Peyer's patch (tissue), 4 donors: ENCODE measurements around the gene ARHGAP12. TPM values are rescaled to one million over a fixed set of nuclear protein-coding genes. Genes with fewer than 3 reads are reported as not detected.

Experiments
- DNase-seq, 3 donors: peaks; one replicate each; pipeline ENCODE4 v3.0.0-alpha.2; 2017 to 2019
- H3K27ac ChIP-seq, 4 donors: fragments of 200-600 bp; sonication (generic); one replicate each; pipeline ENCODE4 v1.5.1; 2016 to 2019
- H3K27me3 ChIP-seq, 2 donors: fragments of 200-600 bp; sonication (generic); one replicate each; pipeline ENCODE4 v1.5.1; 2019
- H3K36me3 ChIP-seq, 3 donors: fragments of 200-600 bp; sonication (generic); one replicate each; pipeline ENCODE4 v1.5.1; 2016 to 2019
- H3K4me1 ChIP-seq, 4 donors: fragments of 200-600 bp; sonication (generic); one replicate each; pipeline ENCODE4 v1.5.1; 2016 to 2019
- H3K4me3 ChIP-seq, 4 donors: fragments of 200-600 bp; sonication (generic); 1 replicate in 3 of 4; 2 replicates in 1 of 4; pipeline ENCODE4 v1.5.1; 2016 to 2019; ENCODE audit warnings: mild to moderate bottlenecking in 1 of 4
- H3K9me3 ChIP-seq, 4 donors: fragments of 200-600 bp; sonication (generic); one replicate each; pipeline ENCODE4 v1.5.1; 2016 to 2019; ENCODE audit warnings: mild to moderate bottlenecking in 1 of 4
- CTCF ChIP-seq, 6 experiments: fragments of 450-650 bp in 4 of 6; fragments of 200-600 bp in 2 of 6; sonication (generic) in 1 of 6; IDR thresholded peaks; one replicate each; pipeline ENCODE4 v1.5.1; 2017 to 2019; ENCODE audit warnings: antibody characterized with exemption in 6 of 6, mild to moderate bottlenecking in 3 of 6, moderate library complexity in 1 of 6
- POLR2A ChIP-seq, 2 donors: fragments of 450-650 bp; IDR thresholded peaks; one replicate each; pipeline ENCODE4 v1.5.1; 2017; ENCODE audit warnings: antibody characterized with exemption in 2 of 2, mild to moderate bottlenecking in 2 of 2, moderate library complexity in 2 of 2
- total RNA-seq, 4 donors: library from RNA; depleted of rRNA; stranded (reverse); fragments of >200 nt; gene quantifications; one replicate each; pipeline ENCODE4 v1.1.0, GENCODE V29; 2016

Gene ARHGAP12
- total RNA-seq, 4 donors from 2014 or later, result 46.7 to 56.9 (median 52.4) TPM

- Histone ChIP-seq H3K4me3 (no peak overlapping the region), H3K4me1 (no peaks in the 10 kb centered on the region), H3K9me3 (no peaks in the 10 kb centered on the region), H3K27me3 (no peaks in the 10 kb centered on the region), H3K36me3 (no peaks in the 10 kb centered on the region), H3K27ac (no peak overlapping the region)
- no peak for TF ChIP-seq POLR2A (IDR thresholded peaks at IDR 0.05)
- no peak for TF ChIP-seq CTCF (IDR thresholded peaks at IDR 0.05)
- no peak for DNase-seq
Measured at GRCh38 chr10:31961277-31962074, 32.8 kb upstream of the ARHGAP12 start.

- Histone ChIP-seq H3K36me3 (no peaks in the 10 kb centered on the region), H3K4me3 (no peak overlapping the region), H3K27me3 (no peaks in the 10 kb centered on the region), H3K27ac (no peak overlapping the region), H3K9me3 (no peaks in the 10 kb centered on the region), H3K4me1 (no peaks in the 10 kb centered on the region)
- TF ChIP-seq POLR2A (IDR thresholded peaks at IDR 0.05), result no peak
- TF ChIP-seq CTCF (IDR thresholded peaks at IDR 0.05), result no peak
- no peak for DNase-seq
Measured at GRCh38 chr10:31959461-31960173, 31.0 kb upstream of the ARHGAP12 start.

DNA sequence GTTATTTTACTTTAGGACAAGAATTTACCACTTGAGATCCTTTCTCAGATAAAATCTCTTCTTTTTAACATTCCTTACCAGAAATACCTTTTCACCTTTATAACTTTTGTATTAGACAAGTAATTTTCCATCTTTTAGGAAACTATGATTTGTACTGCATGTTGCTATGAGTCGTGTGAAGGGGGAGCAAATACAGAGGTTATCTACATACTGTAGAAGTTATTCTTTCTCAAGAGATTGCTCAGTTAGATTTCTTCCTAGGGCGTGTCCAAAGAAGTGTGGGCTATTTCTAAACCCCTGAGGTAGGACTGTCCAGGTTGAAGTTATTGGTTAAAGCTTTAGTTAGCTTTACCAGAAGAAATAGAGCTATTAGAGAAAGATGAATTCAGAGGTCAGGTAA lies 30.2 kb upstream of the ARHGAP12 start:
- DNase-seq, result no peak
- no peaks in the 10 kb centered on the region for H3K36me3 ChIP-seq
- H3K9me3 ChIP-seq, result no peaks in the 10 kb centered on the region
- TF ChIP-seq POLR2A (IDR thresholded peaks at IDR 0.05), result no peak
- TF ChIP-seq CTCF (IDR thresholded peaks at IDR 0.05), result no peak
- no peaks in the 10 kb centered on the region for H3K4me1 ChIP-seq
- H3K4me3 ChIP-seq, result no peak overlapping the region
- no peak overlapping the region for H3K27ac ChIP-seq
- no peaks in the 10 kb centered on the region for H3K27me3 ChIP-seq

DNA sequence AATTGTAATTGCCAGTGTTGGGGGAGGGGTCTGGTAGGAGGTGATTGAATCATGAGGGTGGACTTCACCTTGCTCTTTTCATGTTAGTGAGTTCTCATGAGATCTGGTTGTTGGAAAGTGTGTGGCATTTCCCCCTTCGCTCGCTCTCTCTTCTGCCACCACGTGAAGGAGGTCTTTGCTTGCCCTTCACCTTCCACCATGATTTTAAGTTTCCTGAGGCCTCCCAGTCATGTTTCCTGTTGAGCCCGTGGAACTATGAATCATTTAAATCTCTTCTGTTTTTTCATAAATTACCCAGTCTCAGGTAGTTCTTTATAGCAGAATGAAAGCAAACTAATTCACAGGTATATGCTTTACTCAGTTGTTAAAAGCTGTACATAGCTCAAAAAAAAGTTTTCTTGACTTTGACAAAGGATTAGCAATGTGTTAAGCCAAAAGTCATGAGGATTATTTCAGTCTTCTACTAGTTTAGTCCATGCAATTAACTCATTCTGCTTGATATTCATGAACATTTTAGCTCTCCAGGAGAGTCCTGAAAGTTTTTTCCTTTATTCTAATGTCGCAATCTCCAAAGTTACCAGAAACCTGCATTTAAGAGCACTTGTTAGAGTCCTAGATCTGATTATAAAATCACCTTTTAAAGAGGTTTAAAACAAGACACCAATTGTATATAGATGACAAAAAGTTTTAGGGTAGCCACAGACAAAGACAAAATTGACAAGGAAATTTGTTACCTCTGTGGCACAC lies 27.7 kb upstream of the ARHGAP12 start:
- DNase-seq, result no peak
- Histone ChIP-seq H3K9me3 (no peaks in the 10 kb centered on the region), H3K27me3 (no peaks in the 10 kb centered on the region), H3K36me3 (no peaks in the 10 kb centered on the region), H3K4me1 (peaks cover 0 to 6% (median 0%) of the 10 kb centered on the region in 4 donors), H3K4me3 (no peak overlapping the region), H3K27ac (no peak overlapping the region)
- TF ChIP-seq CTCF (IDR thresholded peaks at IDR 0.05) (no peak), POLR2A (IDR thresholded peaks at IDR 0.05) (no peak)

DNA sequence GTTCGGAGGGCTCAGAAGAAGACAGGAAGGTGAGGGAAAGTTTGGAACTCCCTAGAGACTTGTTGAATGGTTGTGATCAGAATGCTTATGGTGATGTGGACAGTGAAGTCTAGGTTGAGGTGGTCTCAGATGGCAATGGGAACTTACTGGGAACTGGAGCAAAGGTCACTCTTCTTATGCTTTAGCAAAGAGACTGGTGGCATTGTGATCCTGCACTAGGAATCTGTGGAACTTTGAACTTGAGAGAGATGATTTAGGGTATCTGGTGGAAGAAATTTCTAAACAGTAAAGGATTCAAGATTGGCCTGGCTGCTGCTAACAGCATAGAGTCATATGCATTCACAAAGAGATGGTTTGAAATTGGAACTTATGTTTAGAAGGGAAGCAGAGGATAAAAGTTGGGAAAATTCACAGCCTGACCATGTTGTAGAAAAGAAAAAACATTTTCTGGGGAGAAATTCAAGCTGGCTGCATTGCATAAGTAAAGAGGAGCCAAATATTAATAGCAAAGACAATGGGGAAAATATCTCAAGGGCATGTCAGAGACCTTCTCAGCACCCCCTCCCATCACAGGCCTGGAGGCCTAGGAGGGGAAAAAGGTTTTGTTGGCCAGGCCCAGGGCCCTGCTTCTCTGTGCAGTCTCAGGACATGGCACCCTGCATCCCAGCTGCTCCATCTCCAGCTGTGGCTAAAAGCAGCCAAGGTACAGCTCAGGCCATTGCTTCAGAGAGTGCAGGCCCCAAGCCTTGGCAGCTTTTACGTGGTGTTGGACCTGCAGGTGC lies 26.0 kb upstream of the ARHGAP12 start:
- peaks cover 0 to 6% (median 0%) of the 10 kb centered on the region in 4 donors for H3K4me1 ChIP-seq
- no peaks in the 10 kb centered on the region for H3K27me3 ChIP-seq
- H3K9me3 ChIP-seq, result no peaks in the 10 kb centered on the region
- H3K36me3 ChIP-seq, result no peaks in the 10 kb centered on the region
- H3K4me3 ChIP-seq, result no peak overlapping the region
- DNase-seq, result no peak
- H3K27ac ChIP-seq, result no peak overlapping the region
- no peak for TF ChIP-seq POLR2A (IDR thresholded peaks at IDR 0.05)
- no peak for TF ChIP-seq CTCF (IDR thresholded peaks at IDR 0.05)
